Endothelial cell of umbilical vein (primary cell): Measurements from ENCODE around the gene KRTAP3-3. TPM values are rescaled to one million over a fixed set of nuclear protein-coding genes. Genes with fewer than 3 reads are reported as not detected.

Experiments
- BruUV-seq: library from RNA; stranded (reverse); fragments of 400-500 nt; replicated peaks from 2 replicates; lab custom pipeline; 2021; lab: Mats Ljungman, UMichigan
- CTCF ChIA-PET: fragments of 300-600, 350-600 bp; sonication (Branson Sonifier 250); formaldehyde crosslinking; loops from one replicate; lab custom pipeline; 2021; ENCODE audit warnings: antibody characterized with exemption, inconsistent platforms; lab: Charles Lee
- POLR2A ChIA-PET: fragments of 300-600, 350-600 bp; sonication (Branson Sonifier 250); formaldehyde crosslinking; loops from one replicate; lab custom pipeline; 2021; ENCODE audit warnings: antibody characterized with exemption, inconsistent platforms; lab: Charles Lee
- DNase-seq: peaks from one replicate; pipeline ENCODE4 v3.0.0-alpha.2; 2011; ENCODE audit warnings: low read depth, low spot score
- FAIRE-seq: peaks from 2 replicates; lab custom pipeline; 2011; peaks lifted over from hg19 to GRCh38; lab: Jason Lieb, UNC
- H2AFZ ChIP-seq: 2 replicates; pipeline ENCODE4 v1.6.0; 2012; ENCODE audit warnings: low read depth, low read length, control low read depth, inconsistent platforms
- H3K27ac ChIP-seq: 2 replicates; pipeline ENCODE4 v1.5.1; 2011; ENCODE audit warnings: low read depth, mild to moderate bottlenecking, control low read depth, low read length, moderate library complexity; ENCODE audit not compliant: insufficient read depth
- H3K27me3 ChIP-seq, 2 experiments: 2 replicates each; pipeline versions ENCODE4 v1.6.0 to v1.6.1; 2011; ENCODE audit warnings: low read length in 2 of 2, mixed read lengths in 1 of 2; ENCODE audit not compliant: control insufficient read depth in 2 of 2, insufficient read depth in 2 of 2
- H3K36me3 ChIP-seq, 2 experiments: 2 replicates in 1 of 2; 3 replicates in 1 of 2; pipeline ENCODE4 v1.5.1; 2011; ENCODE audit warnings: low read length in 2 of 2, mild to moderate bottlenecking in 1 of 2, moderate library complexity in 1 of 2; ENCODE audit not compliant: control insufficient read depth in 2 of 2, insufficient read depth in 2 of 2; ENCODE audit errors: extremely low read depth in 1 of 2
- H3K4me1 ChIP-seq: 3 replicates; pipeline ENCODE4 v1.5.1; 2011; ENCODE audit warnings: mild to moderate bottlenecking, low read length; ENCODE audit not compliant: control insufficient read depth, insufficient read depth; ENCODE audit errors: extremely low read depth
- H3K4me2 ChIP-seq: 2 replicates; pipeline ENCODE4 v1.6.1; 2011; ENCODE audit warnings: low read length, control low read depth, mixed read lengths; ENCODE audit not compliant: insufficient read depth
- H3K4me3 ChIP-seq, 3 experiments: fragments of 200-600 bp in 1 of 3; sonication (generic), shearing (Covaris generic) in 1 of 3; replicated peaks in 1 of 3; 2 replicates each; pipeline ENCODE4 v1.5.1; 2011 to 2016; ENCODE audit warnings: control low read depth in 3 of 3, low read length in 3 of 3, mild to moderate bottlenecking in 2 of 3, inconsistent platforms in 1 of 3, low read depth in 1 of 3, moderate library complexity in 1 of 3; ENCODE audit not compliant: insufficient read depth in 1 of 3
- H3K79me2 ChIP-seq: 2 replicates; pipeline ENCODE4 v1.6.0; 2012; ENCODE audit warnings: low read length, inconsistent platforms; ENCODE audit not compliant: control insufficient read depth, insufficient read depth
- H3K9ac ChIP-seq: replicated peaks from 2 replicates; pipeline ENCODE3; 2011; ENCODE audit warnings: low read length, control low read depth; ENCODE audit not compliant: insufficient read depth; ENCODE audit errors: extremely low read depth
- H3K9me1 ChIP-seq: replicated peaks from 3 replicates; pipeline ENCODE4 v1.6.0; 2011; ENCODE audit warnings: mild to moderate bottlenecking, low read length; ENCODE audit not compliant: control insufficient read depth, insufficient read depth; ENCODE audit errors: extremely low read depth
- H3K9me3 ChIP-seq: replicated peaks from 2 replicates; pipeline ENCODE4 v1.5.1; 2012; ENCODE audit warnings: low read length, inconsistent platforms; ENCODE audit not compliant: control insufficient read depth, insufficient read depth
- H4K20me1 ChIP-seq: replicated peaks from 2 replicates; pipeline ENCODE3; 2011; ENCODE audit warnings: mild to moderate bottlenecking, low read length; ENCODE audit not compliant: control insufficient read depth, insufficient read depth; ENCODE audit errors: extremely low read depth
- CTCF ChIP-seq, 2 donors: IDR thresholded peaks; 1 replicate in 1 of 2; 2 replicates in 1 of 2; pipeline ENCODE4 v1.5.1; 2011; ENCODE audit warnings: low read length in 2 of 2, mild to moderate bottlenecking in 2 of 2, moderate library complexity in 2 of 2, control low read depth in 1 of 2, inconsistent platforms in 1 of 2, low read depth in 1 of 2; ENCODE audit not compliant: insufficient read depth in 1 of 2; ENCODE audit errors: extremely low read depth in 1 of 2
- EZH2 ChIP-seq: IDR thresholded peaks from 2 replicates; pipeline ENCODE4 v1.6.1; 2012; ENCODE audit warnings: borderline replicate concordance, low read depth, mild to moderate bottlenecking, moderate library complexity, low read length, inconsistent platforms; ENCODE audit not compliant: severe bottlenecking
- FOS ChIP-seq: IDR thresholded peaks from 2 replicates; pipeline ENCODE4 v1.6.1; 2011; ENCODE audit warnings: mild to moderate bottlenecking, low read length, moderate library complexity, borderline replicate concordance; ENCODE audit not compliant: insufficient read depth
- GATA2 ChIP-seq: IDR thresholded peaks from 2 replicates; pipeline ENCODE4 v1.7.0; 2011; ENCODE audit warnings: low read depth, mild to moderate bottlenecking, moderate library complexity, mixed read lengths, low read length; ENCODE audit not compliant: insufficient read length, insufficient read depth
- JUN ChIP-seq: IDR thresholded peaks from 2 replicates; pipeline ENCODE4 v1.6.1; 2011; ENCODE audit warnings: borderline replicate concordance, low read depth; ENCODE audit not compliant: insufficient read length, insufficient read depth
- MYC ChIP-seq: IDR thresholded peaks from one replicate; pipeline ENCODE4 v1.6.1; 2011; ENCODE audit warnings: mild to moderate bottlenecking, low read depth, low read length
- POLR2A ChIP-seq: IDR thresholded peaks from 2 replicates; pipeline ENCODE4 v1.6.1; 2012; ENCODE audit warnings: low read depth, mild to moderate bottlenecking, control low read depth, low read length
- POLR2AphosphoS5 ChIP-seq: IDR thresholded peaks from 2 replicates; pipeline ENCODE4 v1.6.1; 2012; ENCODE audit warnings: low read depth, mild to moderate bottlenecking, control low read depth, low read length, moderate library complexity; ENCODE audit not compliant: insufficient read depth
- dilution Hi-C: fragments of 300-500 bp; cut with MboI; formaldehyde crosslinking; loops from one replicate; pipeline ENCODE4 v1.15.0; 2019; ENCODE audit warnings: low sequenced_read_pairs; ENCODE audit not compliant: extremely low pct_ligation_motif_present
- intact Hi-C: fragments of 100-400 bp; cut with micrococcal nuclease; formaldehyde crosslinking; loops from one replicate; pipeline ENCODE4 v1.10.0; 2022
- polyA plus RNA-seq, 4 experiments: library from polyadenylated mRNA; depleted of rRNA in 3 of 4; stranded (reverse) in 3 of 4; unstranded in 1 of 4; fragments of >200 nt; gene quantifications; 2 replicates each; pipeline versions ENCODE4 v1.2.1 to v1.2.3, GENCODE V29; 2011 to 2012; ENCODE audit warnings: missing spikeins in 1 of 4
- total RNA-seq: library from RNA; stranded (reverse); gene quantifications from 2 replicates; pipeline ENCODE4 v1.2.3, GENCODE V29; 2021
- TF ChIP-seq, protein P1 (sequence below): IDR thresholded peaks from 2 replicates; pipeline ENCODE4 v1.6.1; 2011; ENCODE audit not compliant: insufficient read depth, insufficient read length

Gene KRTAP3-3
- total and polyA plus RNA-seq, 2 donors (not counting 3 experiments of a cell fraction or from before 2014, with no cell fraction given): not detected

DNA sequence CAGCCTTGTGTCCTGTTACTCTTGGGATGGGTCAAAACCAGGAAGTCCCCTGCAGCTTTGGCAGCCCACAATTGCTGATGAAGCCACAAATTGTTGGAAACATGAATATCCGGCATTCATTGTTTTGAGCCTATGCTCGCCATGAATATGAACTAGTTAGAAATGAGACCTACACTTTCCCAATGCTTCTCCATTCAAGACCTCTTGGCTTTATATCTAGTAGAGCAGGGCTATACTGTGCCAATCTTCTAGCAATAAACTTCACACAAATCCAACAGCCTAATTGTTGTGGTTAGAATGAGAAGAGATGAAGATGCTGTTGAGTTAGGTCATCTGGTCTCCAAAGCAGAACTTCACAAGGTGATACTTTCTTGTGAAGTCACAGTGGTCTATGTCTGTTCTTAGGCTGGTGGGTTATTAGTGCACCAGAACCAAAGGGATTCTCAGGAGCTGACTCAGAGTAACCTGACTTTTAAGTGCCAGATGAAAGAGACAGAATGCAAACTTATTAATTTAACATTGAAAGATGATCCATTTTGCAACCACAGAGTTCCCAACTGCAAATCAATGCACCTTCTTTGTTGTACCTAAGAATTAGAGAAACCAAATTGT lies 42.8 kb downstream of the KRTAP3-3 start:
- no peaks in the 10 kb centered on the region for H3K79me2 ChIP-seq
- intact Hi-C loops: no loop called here
- TF ChIP-seq FOS (no peak), POLR2AphosphoS5 (no peak), GATA2 (no peak), CTCF (IDR thresholded peaks at IDR 0.05; ENCODE audit: extremely low read depth in 1 of 2, insufficient read depth in 1 of 2, low read depth in 1 of 2, low read length in 2 of 2) (no peak), POLR2A (no peak), JUN (no peak), MYC (no peak), EZH2 (no peak)
- TF ChIP-seq, protein P1, sequence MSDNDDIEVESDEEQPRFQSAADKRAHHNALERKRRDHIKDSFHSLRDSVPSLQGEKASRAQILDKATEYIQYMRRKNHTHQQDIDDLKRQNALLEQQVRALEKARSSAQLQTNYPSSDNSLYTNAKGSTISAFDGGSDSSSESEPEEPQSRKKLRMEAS: no peak
- dilution Hi-C loops: no loop called here
- no peaks in the 10 kb centered on the region for H3K36me3 ChIP-seq
- no peak for FAIRE-seq
- H2AFZ ChIP-seq: no peak overlapping the region
- no peaks in the 10 kb centered on the region for H3K9me3 ChIP-seq
- no peak overlapping the region for H3K4me3 ChIP-seq
- H3K9ac ChIP-seq: no peak overlapping the region
- peaks cover 13 to 15% of the 10 kb centered on the region in 2 experiments for H3K27me3 ChIP-seq
- no peaks in the 10 kb centered on the region for H4K20me1 ChIP-seq
- H3K4me1 ChIP-seq: no peaks in the 10 kb centered on the region
- no peak overlapping the region for H3K27ac ChIP-seq
- ChIA-PET CTCF (no interaction called here), POLR2A (no interaction called here)
- no peak overlapping the region for H3K4me2 ChIP-seq
- BruUV-seq: no TSS peak
- H3K9me1 ChIP-seq: no peaks in the 10 kb centered on the region
- DNase-seq: no peak
